K562 (cell line): ENCODE measurements around the gene RDH11. TPM values are rescaled to one million over a fixed set of nuclear protein-coding genes. Genes with fewer than 3 reads are reported as not detected.
A peak's percentile ranks its signal among the peaks of the same experiment; 100 is the strongest.

Experiments used
- ASH1L ChIP-seq: fragments of 450-650 bp; IDR thresholded peaks from 2 replicates; pipeline ENCODE4 v1.6.1; 2018; ENCODE audit warnings: borderline replicate concordance, mild to moderate bottlenecking, low read depth; ENCODE audit not compliant: partially characterized antibody
- CEBPB ChIP-seq: fragments of 450-650 bp; IDR thresholded peaks from 2 replicates; pipeline ENCODE4 v1.6.1; 2016; ENCODE audit warnings: missing genetic modification characterization, missing compliant biosample characterization
- CLOCK ChIP-seq: fragments of 250-450 bp; sonication (Bioruptor Pico); IDR thresholded peaks from 2 replicates; pipeline ENCODE4 v1.4.0; 2020; ENCODE audit warnings: mild to moderate bottlenecking, moderate library complexity, borderline replicate concordance
- HCFC1 ChIP-seq: IDR thresholded peaks from 2 replicates; pipeline ENCODE4 v1.6.1; 2012; ENCODE audit warnings: low read depth, low read length, improper control_type of control experiment
- HMBOX1 ChIP-seq: sonication (generic); IDR thresholded peaks from 2 replicates; pipeline ENCODE4 v1.6.1; 2016
- JUND ChIP-seq, 2 experiments: IDR thresholded peaks; 2 replicates in 1 of 2; 3 replicates in 1 of 2; pipeline ENCODE4 v1.6.1; 2011; ENCODE audit warnings: borderline replicate concordance in 2 of 2, low read depth in 2 of 2, low read length in 2 of 2, improper control_type of control experiment in 1 of 2, missing biosample characterization in 1 of 2, missing genetic modification characterization in 1 of 2, missing genetic modification reagents in 1 of 2
- PBX2 ChIP-seq, 2 experiments: IDR thresholded peaks in 1 of 2; conservative IDR thresholded peaks in 1 of 2; 2 replicates each; pipeline ENCODE4 v1.6.1; 2016; ENCODE audit warnings: low read depth in 2 of 2, mild to moderate bottlenecking in 1 of 2, missing compliant biosample characterization in 1 of 2, missing genetic modification characterization in 1 of 2, moderate library complexity in 1 of 2
- POLR2AphosphoS2 ChIP-seq: IDR thresholded peaks from 2 replicates; pipeline ENCODE4 v1.6.1; 2012; ENCODE audit warnings: low read length, improper control_type of control experiment
- RNF2 ChIP-seq: sonication (generic); IDR thresholded peaks from 2 replicates; pipeline ENCODE4 v1.6.1; 2016
- SOX6 ChIP-seq: fragments of 450-650 bp; IDR thresholded peaks from 2 replicates; pipeline ENCODE4 v1.6.1; 2014; ENCODE audit warnings: mild to moderate bottlenecking
- TAL1 ChIP-seq: fragments of 450-650 bp; IDR thresholded peaks from 2 replicates; pipeline ENCODE4 v1.6.1; 2016; ENCODE audit warnings: mild to moderate bottlenecking
- VEZF1 ChIP-seq: fragments of 200-800 bp; sonication (Bioruptor generic); IDR thresholded peaks from 2 replicates; pipeline ENCODE4 v1.6.1; 2017; ENCODE audit warnings: missing genetic modification characterization, missing compliant biosample characterization
- ZNF143 ChIP-seq: sonication (generic); formaldehyde crosslinking; IDR thresholded peaks from 2 replicates; pipeline ENCODE4 v1.9.0; 2022; ENCODE audit warnings: mild to moderate bottlenecking, missing genetic modification reagents
- ZNF41 ChIP-seq: fragments of 250-450 bp; sonication (Bioruptor Pico); conservative IDR thresholded peaks from 2 replicates; pipeline ENCODE4 v1.4.0; 2020; ENCODE audit warnings: mild to moderate bottlenecking
- ZNF512 ChIP-seq: IDR thresholded peaks from 2 replicates; pipeline ENCODE4 v1.6.1; 2016; ENCODE audit warnings: missing genetic modification characterization, missing compliant biosample characterization
- ZNF764 ChIP-seq: fragments of 250-450 bp; sonication (Bioruptor Pico); IDR thresholded peaks from 2 replicates; pipeline ENCODE4 v1.4.0; 2020; ENCODE audit warnings: low read depth, mild to moderate bottlenecking, moderate library complexity
- polyA plus RNA-seq, 8 experiments: library from polyadenylated mRNA; depleted of rRNA in 4 of 8; stranded (reverse) in 5 of 8; unstranded in 3 of 8; fragments of >200 nt; fragmentation: Nextera tagmentation in 2 of 8; fragmentation: Illumina TruSeq in 1 of 8; extraction: Ambion mirVana in 2 of 8; extraction: Trizol in 1 of 8; gene quantifications; 2 replicates each; pipeline versions ENCODE4 v1.2.1 to v1.2.3, GENCODE V29; 2011 to 2014; ENCODE audit warnings: inconsistent platforms in 1 of 8, missing spikeins in 1 of 8
- total RNA-seq, 7 experiments: library from RNA; depleted of rRNA in 6 of 7; stranded (reverse); fragments of >200 nt in 6 of 7; fragmentation: Illumina TruSeq in 2 of 7; extraction: Trizol in 2 of 7; gene quantifications; 2 replicates each; pipeline versions ENCODE4 v1.2.1 to v1.2.3, GENCODE V29; 2011 to 2021; ENCODE audit warnings: low replicate concordance in 1 of 7

Gene RDH11
- total and polyA plus RNA-seq, 9 of the 15 experiments (the other 6 are each of a cell fraction or from before 2014, with no cell fraction given), result 50.6 to 172 (median 70.5) TPM

- TF ChIP-seq HCFC1 (no peak), JUND (IDR thresholded peaks at IDR 0.05; ENCODE audit: borderline replicate concordance, low read depth, low read length) (peak; percentile 39; the same call in 1 of the 2 replicates), JUND (tag; IDR thresholded peaks at IDR 0.05; ENCODE audit: borderline replicate concordance, low read depth, low read length) (no peak; the same call in 2 of the 3 replicates), HMBOX1 (peak; percentile 69), TAL1 (peak; percentile 81), CEBPB (tag) (no peak), ASH1L (no peak), PBX2 (CRISPR knock-in tag; IDR thresholded peaks at IDR 0.05; ENCODE audit: low read depth) (no peak), PBX2 (tag; conservative IDR thresholded peaks at IDR 0.05; ENCODE audit: low read depth) (peak; percentile 59; the same call in 1 of the 2 replicates), ZNF512 (tag) (no peak), ZNF764 (no peak), VEZF1 (CRISPR knock-in tag) (peak; percentile 26; the same call in 1 of the 2 replicates), SOX6 (peak; percentile 78; the same call in 1 of the 2 replicates), POLR2AphosphoS2 (no peak), CLOCK (CRISPR knock-in tag) (no peak), RNF2 (no peak), ZNF41 (CRISPR knock-in tag) (no peak), ZNF143 (CRISPR knock-in tag) (no peak)
These were observed 53.4 kb downstream of the RDH11 start (continued) for GRCh38 chr14:67641902-67642749.
